HUDEP-2 (cell line): Measurements from ENCODE around the gene CHN2.
"Not testable (repeated sequence)": the region's sequence is repeated elsewhere in the genome, so short reads cannot be mapped to it uniquely, and the experiment has no call there.

Experiments
- DNase-seq, 76 experiments: peaks; one replicate each; lab custom pipeline; 2025; ENCODE audit not compliant: unreplicated experiment in 76 of 76; lab: John Stamatoyannopoulos, UW

CHN2 gene

DNA sequence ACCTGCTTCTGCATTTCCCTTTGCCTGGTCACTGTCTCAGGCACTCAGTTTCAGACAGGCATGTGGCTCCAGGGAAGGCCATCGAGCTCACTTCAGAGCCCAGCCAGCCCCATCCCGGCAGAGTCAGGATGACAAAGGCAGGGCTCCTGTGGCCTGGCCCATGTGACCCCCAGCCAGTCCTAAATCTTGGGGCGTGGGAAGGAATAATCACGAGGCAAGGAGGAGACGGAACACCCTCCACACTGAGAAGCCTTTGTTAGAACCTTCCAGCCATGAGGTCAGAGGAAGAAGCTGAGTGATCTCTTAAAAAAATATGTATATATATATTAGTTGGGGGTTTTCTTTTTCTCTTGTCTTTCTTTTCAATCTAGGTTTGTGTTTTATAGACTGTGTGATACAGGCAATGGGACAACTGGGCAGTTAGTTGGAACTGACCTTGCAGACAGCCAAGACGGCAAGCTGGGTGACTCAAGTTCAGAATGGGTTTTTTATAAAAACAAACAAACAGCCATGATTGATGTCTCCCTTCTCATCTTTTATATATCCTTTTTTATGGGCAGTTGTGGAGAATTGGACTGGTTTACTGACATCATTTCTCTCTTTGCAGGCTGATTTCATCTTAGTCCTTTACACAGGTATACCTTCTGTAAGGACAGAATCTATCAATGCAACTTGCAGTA lies 60.8 kb downstream of the CHN2 start:
- DNase-seq, result no peak

DNA sequence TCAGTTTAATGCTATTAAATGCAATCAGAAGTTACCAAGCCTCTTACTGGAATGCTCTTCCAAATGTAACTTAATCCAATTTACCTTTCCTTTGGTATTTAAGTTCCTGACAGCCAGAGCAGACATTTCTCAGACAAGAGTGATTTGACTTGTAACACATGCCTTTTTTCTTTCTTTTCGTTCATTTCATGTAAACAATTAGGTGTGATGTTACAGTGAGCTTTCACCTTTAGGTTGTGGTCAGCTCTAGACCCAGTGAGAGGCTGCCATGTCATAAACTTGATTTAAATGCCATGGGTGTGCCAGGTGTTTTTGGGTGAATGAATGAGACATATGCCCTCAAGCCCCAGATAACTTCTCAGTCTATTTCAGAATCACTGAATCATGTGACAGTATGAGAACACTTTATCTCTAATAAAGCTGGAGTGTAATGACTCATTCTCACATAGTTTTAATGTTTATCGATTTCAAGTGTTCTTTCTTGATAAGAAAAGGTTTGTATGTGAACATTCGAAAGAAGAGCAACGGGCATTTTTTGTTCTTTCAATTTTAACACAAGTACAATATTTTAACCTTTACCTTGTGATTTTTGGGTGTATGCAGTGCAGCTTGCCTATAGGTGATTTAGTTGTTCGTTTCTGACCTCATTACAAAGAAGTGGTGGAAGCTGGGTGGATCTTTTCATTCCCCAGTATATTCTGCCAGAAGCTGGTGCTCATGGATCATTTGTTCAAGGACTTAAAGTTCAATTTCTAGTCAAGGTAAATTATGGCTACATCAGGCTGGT lies 61.5 kb downstream of the CHN2 start:
- DNase-seq, result peak in 5 of 76 experiments; percentile 6 to 15 (median 8)

DNA sequence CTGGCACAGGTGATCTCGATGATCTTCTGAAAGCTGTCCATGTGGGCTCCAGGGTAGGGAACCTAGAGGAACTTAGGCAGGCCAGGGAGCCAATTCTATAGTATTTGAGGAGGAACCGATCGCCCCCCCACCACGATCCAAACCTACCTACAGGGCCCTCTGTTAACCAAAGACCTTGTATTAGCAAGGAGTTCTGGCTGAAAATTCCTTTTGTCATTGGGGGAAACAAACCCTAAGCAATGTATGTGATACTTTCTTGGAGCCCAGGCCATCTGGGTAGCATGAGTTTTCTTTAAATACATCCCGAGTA lies 62.1 kb downstream of the CHN2 start:
- DNase-seq, result no peak

DNA sequence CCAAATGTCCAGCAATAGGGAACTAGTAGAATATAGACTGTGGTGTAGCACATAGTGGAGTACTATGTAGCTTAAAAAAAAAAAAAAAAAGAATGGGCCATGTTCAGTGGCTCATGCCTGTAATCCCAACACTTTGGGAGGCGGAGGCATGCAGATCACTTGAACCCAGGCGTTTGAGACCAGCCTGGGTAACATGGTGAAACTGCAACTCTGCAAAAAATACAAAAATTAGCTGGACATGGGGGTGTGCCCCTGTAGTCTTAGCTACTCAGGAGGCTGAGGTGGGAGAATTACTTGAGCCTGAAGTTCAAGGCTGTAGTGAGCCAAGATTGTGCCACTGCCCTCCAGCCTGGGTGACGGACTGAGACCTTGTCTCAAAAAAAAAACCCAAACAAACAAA lies 64.4 kb downstream of the CHN2 start:
- DNase-seq, result no peak

DNA sequence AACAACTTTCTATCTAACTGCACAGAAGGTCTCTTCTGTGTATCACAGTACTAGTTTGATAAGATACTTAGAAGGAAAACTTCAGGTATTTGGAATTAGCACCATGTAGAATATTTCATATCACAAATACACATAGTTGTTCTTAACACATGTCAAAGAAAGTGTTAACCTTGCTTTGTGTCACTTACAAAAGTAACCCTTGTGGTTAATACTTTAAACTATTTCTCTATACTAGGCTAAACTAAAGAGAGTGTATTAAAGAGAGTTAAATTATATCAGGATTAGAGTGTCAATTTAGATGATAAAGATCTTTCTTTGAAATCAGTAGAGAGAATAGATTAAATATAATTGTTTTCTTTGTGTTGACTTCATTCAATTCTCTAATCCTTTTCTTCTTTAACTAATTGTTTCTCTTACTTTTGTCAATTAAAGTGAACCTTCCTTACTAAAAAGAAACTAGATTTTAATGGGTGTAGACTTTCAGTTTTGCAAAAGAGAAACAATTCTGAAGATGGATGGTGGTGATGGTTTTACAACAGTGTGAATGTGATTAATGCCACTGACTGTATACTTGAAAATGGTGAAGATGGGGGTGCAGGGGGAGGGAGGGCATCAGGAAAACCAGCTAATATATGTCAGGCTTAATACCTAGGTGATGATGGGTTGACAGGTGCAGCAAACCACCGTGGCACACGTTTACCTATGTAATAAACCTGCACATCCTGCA lies 67.8 kb downstream of the CHN2 start:
- no peak for DNase-seq

DNA sequence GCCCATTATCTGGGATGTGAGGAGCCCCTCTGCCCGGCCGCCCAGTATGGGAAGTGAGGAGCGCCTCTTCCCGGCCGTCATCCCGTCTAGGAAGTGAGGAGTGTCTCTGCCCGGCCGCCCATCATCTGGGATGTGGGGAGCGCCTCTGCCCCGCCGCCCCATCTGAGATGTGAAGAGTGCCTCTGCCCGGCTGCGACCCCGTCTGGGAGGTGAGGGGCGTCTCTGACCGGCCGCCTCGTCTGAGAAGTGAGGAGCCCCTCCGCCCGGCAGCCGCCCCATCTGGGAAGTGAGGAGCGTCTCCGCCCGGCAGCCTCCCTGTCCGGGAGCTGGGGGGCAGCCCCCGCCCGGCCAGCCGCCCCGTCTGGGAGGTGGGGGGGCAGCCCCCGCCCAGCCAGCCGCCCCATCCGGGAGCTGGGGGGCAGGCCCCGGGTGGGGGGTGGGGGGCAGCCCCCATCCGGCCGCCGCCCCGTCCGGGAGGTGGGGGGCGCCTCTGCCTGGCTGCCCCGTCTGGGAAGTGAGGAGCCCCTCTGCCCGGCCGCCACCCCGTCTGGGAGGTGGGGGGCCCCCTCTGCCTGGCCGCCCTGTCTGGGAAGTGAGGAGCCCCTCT lies 69.1 kb downstream of the CHN2 start:
- not testable (repeated sequence) for DNase-seq

DNA sequence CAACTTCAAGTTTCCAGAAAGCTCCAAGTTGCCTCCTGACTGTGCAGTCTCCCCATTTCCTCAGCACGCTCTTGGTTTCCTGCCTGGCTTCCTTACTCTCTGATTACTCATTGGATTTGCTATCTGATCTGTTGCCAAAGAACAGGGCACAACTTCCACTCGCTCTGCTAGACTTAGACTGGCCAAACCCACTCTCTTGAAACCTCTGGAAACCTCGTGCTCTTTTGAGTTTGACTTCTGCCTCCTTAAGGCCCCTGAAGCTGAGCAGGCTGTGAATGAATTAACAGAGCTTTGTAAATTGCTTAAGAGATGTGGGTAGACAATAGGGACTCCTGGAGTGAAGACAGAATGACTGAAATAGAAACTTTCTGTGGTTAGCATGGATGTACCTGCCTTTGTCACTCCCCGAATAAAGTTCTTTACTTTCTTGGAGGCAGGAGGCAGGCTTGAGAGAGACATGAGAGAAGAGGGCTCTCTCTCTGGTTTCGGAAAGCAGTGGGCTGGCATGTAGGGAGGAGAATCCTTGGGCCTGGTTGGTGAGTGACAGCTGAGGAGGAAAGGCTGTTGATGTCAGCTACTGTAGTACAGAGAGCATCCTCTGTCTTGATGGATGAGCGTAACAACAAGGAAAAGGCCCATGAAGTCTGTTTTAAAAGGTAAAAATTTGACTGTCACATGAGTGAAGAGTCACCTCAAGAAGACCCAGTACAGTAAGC lies 70.8 kb downstream of the CHN2 start:
- no peak for DNase-seq

DNA sequence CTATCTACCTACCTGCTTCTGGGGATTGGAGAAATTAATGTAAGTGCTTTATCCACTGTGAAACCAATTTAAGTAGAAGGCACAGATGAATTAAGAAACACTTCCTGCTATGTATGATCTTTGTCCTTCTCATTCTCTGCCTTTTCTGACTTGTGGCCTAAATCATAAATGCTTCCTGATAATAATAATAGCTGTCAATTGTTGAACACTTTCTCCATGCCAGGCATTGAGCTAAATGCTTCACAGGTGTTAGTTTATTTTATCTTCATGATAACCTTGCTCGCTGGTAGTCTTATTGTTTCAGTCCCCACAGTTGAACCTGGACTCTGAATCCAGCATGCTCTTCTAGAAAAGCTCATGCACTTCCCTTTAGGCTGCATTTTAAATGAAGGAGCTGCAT lies 75.4 kb downstream of the CHN2 start:
- no peak for DNase-seq

DNA sequence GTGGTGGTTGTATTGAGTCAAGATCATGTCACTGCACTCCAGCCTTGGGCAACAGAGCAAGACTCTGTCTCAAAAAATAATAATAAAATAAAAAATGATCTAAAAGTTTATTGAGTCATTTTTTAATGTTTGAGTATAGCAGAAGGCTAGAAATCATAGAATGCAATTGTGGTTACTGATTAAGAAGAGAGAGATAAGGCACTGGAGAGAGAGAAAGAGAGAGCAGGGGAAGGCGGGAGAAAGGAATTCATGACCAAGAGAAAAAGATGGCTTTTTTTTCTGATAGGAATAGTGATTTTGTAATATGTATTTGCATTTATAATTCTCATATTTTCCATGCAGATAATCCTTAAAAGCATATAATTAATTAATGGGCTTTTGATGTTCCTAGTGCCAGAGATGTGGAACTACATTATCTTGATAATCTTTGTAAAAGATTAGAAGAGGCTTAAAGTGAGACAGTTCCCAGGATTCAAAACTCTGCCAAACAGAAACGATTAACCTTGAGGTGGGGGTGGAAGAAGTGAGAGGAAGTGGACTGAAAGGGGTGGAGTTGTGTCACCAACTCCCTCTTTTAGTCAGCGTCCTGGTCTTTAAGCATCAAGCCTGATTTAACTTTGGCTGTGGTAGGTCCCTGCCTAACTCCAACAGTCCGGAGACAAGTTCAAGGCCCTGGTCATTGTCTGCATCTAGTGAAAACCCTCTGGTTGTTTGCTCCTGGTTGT lies 76.2 kb downstream of the CHN2 start:
- no peak for DNase-seq

DNA sequence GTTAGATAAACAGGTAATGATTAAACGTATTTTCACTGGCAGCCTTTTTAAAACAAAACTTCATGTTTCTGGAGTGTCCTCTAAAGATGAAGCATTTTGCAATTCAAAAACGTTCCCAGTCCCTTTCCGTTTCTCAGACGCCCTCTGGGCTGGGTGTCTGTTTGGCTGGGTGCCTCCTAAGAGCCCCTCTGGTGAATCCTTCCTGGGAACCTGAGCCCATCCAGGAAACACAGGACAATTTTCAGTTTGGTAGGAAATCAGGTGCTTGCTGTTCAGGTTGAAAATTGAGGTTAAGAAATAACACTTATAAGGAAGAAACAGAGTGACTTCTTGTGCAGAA lies 76.7 kb downstream of the CHN2 start:
- DNase-seq, result no peak

DNA sequence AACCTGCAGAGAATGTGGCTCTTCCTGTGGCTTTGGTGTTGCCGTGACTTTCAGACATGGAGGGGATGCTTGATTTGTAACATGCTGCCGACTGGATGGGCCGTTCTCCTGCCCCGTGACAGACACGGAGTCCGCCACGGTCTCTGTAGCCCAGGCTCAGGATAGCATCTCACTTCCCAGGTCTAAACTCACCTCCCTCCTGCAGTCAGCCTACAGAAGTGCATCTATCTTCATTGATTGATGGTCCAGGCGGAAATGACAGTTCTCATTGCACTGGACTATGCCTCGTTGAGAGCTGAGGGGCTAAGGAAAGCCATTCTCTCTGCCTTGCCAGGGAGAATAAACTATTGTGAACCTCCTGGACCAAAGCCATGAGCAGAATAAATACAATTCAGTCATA lies 77.5 kb downstream of the CHN2 start:
- DNase-seq, result no peak

DNA sequence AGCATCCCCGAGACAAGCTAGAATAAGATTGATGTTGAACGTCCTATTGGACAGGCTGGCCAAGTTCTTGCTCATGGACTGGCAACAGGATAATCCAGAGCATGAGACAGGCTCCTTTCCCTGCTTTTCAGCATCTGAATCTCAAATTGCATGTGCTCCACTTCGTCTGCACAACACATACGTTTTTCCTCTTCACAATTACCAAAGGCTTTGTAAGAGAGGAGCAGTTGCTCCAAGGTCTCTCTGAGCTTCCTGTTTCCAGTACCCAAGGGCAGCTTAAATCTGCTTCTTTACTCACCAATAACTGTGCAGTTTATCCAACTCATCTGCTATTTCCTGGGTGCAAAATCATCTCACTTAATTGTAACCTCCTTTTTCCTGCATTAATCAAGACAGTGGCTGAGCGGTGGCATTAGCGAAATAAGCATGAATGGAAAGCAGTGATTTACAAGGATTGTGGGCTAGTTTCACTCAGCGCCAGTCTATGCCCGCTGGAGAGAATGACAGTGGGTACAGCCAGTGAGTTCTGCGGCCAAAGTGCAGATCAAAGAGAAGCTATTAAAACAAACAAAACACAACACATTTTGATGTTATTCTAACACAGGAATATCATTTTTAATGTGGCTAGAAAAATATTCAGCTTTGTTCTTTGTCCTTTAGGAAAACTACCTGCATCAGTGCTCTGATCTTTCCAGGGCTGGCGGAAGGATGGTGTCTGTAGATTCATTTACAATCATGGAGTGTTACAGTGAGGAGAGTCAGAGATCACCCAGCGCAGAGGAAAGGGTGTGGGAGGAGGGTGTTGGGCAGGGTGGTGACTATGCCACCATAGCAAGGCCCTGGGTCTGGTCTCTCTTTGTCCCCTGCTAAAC lies 79.8 kb downstream of the CHN2 start:
- DNase-seq, result no peak

DNA sequence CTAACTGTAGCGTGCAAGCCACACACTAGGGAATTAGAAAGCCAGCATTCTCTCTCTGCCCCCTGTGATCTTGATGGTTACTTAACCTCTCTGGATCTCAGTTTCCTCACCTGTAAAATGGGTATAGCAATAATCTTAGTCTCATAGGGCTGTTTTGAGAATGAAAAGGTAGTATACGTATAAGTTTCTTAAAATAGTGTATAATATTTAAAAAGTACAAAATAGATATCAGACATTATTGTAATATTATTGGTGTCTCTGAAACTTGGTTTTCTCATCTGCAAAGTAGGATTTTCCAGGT lies 80.4 kb downstream of the CHN2 start:
- no peak for DNase-seq

DNA sequence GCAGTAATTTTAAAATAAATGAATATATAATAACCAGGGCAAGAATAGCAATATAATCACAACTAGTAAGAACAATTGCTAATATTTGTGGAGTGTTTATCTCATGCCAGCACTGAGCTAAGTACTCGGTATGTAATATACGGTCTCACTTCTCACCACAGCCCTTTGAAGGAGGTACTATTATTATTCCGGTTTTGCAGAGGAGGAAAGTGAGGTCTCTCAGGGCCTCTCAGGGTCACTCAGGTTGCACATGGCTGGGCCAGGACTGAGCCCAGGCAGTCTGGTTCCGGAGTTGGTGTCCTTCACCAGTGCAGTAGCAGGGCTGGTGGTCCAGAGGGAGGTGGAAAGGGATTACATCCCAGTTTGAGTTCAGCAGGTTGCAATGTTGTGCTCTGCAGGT lies 80.9 kb downstream of the CHN2 start:
- DNase-seq, result no peak

DNA sequence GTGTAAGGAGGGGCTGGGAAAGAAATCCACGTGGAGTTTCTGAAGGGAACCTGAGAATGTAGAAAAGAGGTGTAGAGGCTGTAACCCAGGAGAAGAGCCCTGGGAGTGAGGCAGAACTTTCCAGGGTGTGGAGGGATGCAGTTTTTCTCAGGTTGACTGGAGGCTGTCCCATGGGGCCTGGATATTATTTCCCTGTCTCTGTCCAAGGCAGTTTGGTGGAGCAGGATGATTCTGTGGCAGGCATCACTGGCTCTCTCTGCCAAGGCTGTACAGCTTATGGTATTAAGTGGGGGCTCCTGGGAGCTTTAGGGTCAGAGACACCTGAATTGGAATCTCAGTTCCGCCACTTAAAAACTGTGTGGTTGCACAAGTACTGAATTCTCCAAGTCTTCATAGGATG lies 81.6 kb downstream of the CHN2 start:
- no peak for DNase-seq

DNA sequence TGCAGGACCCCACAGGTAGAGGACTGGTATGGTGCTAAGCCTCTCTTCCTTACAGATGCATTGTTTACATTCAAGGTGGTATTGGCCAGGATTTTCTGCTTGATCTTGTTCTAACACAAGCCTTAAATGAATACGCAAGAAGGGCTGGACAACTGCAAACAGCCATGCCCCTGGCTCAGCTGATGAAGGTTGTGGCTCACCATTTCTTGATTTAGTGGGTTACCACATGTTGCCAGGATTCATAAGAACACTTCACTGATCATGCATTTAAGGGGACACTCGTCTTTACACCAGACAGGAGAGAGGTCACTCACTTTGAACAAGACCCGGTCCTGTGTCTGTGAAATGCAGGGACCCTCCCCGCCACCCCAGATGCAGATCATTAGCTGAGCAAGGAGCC lies 82.2 kb downstream of the CHN2 start:
- no peak for DNase-seq

DNA sequence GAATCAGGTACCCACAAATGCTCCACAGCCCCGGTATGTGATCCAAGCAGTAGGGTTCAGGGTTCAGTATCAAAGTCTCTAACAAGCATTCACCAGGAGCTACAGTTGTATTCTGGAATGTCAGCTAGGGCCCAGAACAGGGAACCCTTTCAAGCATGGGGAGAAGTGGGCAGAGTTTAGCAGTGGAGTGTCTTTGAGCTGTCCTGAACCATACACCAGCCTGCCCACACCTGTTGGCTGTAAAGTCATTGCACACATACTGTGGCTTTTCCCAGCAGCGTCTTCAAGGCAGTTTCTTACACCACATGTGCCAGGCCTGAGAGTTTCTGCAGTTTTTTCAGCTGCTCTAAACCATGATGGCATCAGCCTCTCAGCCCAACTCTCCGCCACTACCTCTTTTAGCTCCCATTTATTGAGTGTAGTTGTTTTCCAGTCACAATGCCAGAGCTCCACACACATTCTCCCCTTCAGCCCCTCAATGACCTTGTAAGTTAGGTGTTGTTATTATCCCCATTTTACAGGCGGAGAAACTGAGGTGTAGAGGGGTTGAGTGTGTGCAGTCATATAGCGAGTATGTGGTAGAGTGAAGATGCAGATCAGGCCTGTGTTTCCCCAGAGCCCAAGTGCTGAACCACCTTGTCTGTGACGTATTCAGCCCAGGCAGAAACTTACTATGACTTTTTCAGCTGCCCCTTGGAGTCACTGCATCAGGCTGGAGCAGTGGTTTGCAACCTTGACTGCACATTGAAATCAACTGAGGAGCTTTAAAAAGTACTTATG lies 83.1 kb downstream of the CHN2 start:
- no peak for DNase-seq

DNA sequence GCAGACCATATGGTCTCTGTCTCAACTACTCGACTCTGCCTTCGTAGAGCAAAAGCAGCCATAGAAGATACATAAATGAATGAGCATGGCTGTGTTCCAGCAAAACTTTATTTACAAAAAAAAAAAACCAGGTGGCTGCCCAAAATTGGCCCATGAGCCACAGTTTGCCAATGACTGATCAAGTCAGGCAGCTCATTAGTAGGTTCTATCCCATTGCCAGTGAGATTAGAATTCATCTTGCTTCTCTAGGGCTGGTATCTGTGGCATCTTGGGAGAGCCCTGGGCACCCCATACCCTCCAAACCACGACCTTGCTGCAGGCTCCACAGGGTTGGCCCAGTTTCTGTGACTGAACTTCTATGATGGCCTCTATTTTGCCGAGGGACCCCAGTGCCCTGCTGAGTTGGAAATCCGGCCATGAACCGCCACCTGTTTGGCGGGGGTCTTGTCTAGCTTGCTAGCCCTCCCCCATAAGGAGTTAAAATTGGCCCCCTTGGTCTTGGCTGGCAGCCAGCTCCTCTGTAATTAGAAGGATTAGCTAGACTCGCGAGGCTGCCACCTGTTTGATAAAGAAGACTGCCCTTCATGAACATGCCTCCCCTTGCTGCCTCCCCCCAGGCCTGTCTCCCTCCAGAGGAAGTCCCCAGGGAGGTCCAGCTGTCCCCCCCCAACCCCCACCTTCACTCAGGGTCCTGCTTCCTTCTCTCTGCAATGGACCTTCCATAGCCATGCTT lies 83.9 kb downstream of the CHN2 start:
- DNase-seq, result no peak
